ENCODE results near the gene CDKL4.
"Not testable (repeated sequence)": the region's sequence is repeated elsewhere in the genome, so short reads cannot be mapped to it uniquely, and the experiment has no call there.

The CDKL4 gene

DNA sequence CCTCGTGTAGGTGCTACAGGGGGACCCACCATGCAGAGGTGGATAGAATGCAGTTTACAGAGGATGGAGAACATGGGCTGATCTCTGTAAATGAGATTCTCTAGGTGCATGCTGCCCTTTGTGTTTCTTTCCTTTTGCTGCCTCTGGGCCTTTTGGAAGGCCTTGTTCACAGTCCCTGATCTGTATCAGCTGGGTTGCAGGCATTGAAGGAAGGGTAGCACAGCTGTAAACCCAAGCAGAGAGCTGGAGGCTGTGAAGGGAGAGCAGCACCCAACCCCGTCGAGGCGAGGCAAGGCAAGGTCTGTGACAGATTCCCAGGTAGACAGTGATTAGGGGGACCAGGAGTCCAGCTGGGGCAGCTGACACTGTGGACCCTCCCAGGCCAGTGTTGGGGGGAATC is 66.8 kb downstream of the CDKL4 start:
- no peak for DNase-seq

GRCh38 chr2:39175026-39175812 is 68.6 kb downstream of the CDKL4 start:
- no peak for DNase-seq

- no peak for DNase-seq
Observed at GRCh38 chr2:39174022-39174421, 69.7 kb downstream of the CDKL4 start.

- DNase-seq, result not testable (repeated sequence)
Observed at GRCh38 chr2:39172047-39172706, 71.6 kb downstream of the CDKL4 start.

DNA sequence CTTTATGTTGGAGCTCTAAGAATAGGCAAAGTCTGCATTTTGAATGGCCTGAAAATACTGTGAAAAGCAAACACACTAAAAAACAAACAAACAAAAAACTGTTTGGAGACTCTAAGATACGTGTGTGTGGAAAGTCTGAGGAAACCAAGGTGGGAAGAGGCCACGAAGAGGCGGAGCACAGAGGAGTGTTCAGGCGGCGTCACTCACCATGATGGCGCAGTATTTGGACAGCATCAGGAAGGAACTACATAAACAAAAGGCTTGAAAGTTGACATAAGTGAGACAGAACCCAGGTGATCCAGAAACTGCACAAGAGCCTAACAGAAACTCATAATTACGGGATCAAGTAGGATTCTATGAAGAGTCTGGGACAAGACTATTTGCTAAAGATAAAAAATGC is 72.1 kb downstream of the CDKL4 start:
- DNase-seq, result no peak

- DNase-seq, result no peak
Observed at GRCh38 chr2:39164089-39164488, 79.7 kb downstream of the CDKL4 start.

DNA sequence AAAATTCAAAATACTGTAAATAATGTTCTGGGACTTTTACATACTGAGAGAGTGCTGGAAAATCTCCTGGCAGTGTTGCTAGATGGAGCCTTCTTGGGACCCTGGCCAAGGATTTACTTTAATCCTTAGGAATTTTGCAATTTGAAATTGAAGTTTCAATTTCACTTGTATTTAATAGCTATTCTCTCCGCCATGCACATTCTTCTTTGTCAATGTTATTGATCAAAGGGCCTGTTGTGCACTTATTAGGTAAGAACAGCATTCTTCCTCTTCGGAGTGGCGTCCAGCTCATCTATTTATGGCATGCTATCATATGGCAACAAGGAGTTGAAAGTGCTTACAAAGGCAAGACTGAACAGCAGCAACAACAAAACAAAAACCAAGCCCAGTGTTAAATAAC is 82.8 kb downstream of the CDKL4 start:
- DNase-seq, result no peak

- DNase-seq, result no peak
Observed at GRCh38 chr2:39159283-39159682, 84.5 kb downstream of the CDKL4 start.

DNA sequence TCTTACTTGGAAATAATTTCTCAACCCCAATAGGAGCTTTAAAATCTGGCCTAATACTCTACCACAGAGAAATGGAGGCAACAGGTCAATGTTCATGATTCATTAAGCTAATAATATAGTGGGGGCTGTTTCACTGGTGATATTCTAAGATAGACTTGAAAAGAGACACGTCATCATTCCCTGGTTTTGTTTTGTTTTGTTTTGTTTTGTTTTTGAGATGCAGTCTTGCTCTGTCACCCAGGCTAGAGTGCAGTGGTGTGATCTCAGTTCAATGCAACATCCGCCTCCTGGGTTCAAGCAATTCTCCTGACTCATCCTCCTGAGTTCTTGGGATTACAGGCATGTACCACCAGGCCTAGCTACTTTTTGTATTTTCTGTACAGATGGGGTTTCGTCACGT is 85.4 kb downstream of the CDKL4 start:
- no peak for DNase-seq

- no peak for DNase-seq
Observed at GRCh38 chr2:39156846-39157245, 86.9 kb downstream of the CDKL4 start.

DNA sequence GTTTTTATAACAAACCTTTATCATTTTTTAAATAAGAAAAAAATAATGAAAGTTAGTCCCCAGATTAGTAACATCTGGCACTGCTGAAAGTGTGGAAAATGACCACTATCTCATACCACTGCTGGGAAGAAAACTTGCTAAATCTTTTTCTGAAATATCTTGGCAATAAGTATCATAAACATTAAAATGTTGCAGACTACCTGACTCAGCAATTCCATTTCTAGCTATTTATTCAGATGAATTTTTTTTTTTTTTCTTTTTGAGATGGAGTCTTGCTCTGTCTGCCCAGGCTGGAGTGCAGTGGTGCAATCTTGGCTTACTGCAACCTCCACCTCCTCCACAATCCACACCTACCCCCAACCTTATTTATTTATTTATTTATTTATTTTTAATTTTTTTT is 87.7 kb downstream of the CDKL4 start:
- no peak for DNase-seq

DNA sequence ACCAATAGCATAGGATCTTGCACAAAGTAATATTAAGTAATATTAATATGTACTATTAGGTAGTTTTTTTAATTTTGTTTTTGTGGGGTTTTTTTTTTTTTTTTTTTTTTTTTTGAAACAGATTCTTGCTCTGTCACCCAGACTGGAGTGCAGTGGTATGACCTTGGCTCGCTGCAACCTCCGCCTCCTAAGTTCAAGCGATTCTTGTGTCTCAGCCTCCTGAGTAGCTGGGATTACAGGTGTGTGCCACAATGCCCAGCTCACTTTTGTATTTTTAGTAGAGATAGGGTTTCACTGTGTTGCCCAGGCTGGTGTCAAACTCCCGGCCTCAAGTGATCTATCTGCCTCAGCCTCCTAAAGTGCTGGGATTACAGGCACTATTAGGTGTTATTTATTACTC is 88.2 kb downstream of the CDKL4 start:
- not testable (repeated sequence) for DNase-seq

DNA sequence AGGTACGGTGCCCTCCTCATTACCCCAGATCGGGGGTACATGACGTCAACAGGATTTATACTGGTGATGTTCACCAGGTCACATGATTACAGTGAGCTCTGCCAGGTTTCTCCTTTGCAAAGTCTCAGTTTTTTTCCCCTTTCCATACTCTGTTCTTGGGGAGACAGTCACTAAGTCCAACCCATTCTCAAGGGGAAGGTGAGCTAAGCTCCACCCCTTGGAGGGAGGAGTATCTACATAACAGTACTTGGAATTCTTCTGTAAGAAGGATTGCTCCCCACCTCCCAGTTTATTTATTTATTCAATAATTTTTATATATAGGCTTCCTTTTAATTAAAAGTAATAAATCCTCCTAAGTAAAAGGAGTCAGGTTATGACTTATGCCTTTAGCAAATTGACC is 88.8 kb downstream of the CDKL4 start:
- no peak for DNase-seq

DNA sequence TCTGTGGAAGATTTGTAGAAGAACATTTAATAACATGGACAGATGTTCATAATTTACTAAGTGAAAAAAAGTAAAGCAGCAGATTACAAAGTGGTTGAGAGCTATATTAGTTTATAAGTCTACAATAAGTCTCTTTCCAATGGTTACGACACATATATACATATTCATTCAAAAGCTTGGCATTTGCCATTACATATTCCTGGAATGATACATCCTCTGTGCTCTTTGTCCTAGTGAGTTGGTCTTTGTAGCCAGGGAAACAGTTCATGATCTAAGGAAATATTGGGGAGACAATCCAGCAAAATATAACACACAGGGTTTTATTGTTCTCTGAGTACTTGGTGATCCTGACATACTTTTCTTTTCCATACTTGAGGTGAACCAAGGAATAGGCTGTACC is 90.5 kb downstream of the CDKL4 start:
- DNase-seq, result no peak

GRCh38 chr2:39152504-39152903 is 91.3 kb downstream of the CDKL4 start:
- no peak for DNase-seq

DNA sequence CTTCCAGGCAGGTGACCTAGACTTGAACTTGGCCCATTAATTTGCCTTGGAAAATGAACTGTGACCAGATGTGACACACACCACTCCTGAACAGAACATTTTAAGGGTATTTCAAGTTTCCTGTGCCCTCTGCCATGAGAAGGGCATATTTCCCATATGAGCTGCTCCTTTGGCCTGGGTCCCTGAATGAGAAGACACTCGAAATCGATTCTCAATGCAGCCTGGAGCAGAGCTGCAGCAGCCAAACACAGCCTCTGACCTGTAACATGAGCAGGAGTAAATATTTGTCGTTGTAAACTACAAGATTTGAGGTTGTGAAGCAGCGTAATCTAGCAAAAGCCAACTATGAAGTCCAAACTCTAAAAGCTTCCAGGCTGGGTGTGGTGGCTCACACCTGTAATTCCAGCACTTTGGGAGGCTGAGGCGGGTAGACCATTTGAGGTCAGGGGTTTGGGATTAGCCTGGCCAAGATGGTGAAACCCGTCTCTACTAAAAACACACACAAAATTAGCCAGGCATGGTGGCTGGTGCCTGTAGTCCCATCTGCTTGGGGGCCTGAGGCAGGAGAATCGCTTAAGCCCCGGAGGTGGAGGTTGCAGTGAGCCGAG is 92.8 kb downstream of the CDKL4 start:
- DNase-seq, result no peak

- DNase-seq, result no peak
Observed at GRCh38 chr2:39150102-39150562, 93.6 kb downstream of the CDKL4 start.

DNA sequence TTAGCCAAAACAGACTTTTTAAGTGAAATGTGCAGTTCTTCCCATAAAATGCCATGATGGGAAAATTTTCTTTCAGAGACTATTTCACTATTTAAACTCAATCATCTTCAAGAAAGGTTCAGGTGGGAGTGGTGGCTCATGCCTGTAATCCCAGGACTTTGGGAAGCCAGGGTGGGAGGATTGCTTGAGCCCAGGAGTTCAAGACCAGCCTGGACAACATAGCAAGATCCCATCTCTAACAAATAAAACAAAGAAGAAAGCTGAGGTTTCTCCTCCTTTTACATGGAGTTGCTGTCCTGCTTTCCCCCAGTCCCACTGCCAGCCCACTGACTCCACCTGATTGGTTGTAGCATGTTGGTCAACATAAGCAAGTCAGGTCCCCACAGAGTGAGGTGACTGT is 97.1 kb downstream of the CDKL4 start:
- no peak for DNase-seq

DNA sequence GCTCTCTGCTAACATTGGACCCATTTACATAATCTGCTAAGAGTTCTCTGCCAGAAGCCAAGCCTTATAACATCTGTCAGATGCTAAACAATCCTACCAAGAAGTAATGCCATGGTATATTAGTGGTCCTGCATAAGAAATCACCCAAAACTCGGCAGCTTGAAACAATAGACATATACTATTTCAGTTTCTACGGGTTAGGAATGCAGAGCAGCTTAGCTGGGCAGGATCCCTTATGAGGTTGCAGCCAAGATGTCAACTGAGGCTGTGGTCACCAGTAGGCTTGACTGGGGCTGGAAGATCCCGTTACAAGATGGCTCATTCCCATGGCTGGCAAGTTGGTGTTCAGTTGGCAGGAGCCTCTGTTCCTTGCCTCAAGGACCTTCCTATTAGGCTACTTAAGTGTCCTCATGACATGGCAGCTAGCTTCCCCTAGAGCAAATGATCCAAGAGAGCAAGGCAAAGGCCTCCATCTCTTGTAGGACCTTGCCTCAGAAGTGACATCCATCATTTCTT is 97.8 kb downstream of the CDKL4 start:
- DNase-seq, result no peak

GRCh38 chr2:39144416-39144815 is 99.4 kb downstream of the CDKL4 start:
- DNase-seq, result no peak

DNA sequence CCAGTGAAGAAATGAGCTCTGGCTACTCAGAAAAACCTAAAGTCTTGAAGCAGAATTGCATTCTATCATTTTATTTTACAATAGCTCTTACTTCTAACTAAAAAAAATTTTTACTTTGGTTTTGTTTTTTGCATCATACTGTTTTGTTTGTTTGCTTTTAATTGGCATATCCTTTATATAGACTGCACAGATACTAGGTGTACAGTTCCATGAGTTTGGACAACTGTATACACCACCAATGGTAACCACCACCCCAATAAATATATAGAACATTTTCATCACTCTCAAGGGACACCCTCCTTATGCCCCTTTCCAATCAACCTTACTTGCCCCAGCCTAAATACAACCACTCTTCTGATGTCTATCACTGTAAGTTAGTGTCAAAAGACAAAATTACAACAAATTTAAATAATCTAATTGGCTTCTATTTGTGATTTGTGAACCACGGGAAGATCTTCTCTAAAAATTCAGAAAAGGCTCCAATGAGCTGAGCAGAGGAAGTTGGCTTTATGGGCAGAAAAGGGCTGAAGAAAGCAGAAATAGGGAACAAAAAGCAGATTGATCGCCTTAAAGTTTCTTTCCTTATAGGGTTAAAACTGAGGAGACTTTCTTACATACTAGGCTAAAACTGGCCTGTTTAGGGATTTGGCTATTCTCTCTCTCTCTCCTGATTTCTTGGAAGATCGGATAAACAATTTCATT is 100.7 kb downstream of the CDKL4 start:
- DNase-seq, result no peak

DNA sequence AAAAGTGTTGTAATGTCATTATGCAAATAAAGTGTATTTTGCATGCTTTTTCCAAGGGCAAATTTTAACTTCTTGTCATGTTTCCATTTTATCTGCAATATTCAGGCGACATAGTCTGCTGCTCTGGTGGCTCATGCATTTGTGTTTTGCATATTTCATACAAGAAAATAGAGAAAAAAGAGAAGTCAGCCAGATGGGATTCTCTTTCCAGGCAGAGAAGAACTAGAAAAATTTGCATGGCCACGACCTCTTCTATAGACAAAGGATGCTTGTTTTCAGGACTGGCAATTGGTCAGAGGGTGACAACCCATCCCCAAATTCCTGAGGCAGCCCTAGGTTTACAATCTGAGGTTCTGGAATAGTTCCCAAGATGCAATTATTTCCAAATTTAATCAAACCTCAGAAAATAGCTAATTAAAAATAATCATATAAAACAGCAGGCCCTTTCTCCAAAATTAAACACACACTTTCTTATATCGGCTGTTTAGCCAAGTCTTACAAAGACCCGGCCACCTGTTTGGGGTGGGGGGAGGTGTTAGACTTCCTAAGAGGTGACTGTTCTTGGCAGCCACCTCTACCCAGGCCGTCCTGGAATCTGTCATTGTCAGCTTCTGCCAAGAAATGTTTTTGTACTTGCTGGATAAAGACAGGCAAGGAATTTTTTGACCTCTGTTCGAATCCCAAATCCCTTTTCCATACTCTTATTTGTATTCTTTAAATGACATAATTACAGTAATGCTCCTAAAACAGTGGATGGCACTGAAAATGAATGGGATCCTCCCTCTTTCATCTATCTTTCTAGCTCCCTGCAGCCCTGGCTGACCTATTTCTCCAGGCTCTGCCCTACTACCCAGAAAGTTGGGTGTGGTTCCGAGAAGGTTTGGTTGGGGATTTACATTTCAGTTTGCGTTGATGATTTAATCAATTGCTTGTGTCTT is 102.2 kb downstream of the CDKL4 start:
- no peak for DNase-seq

All from NCI-H774 (cell line).